GM19240 (cell line): ENCODE measurements around the gene IL1R1.

ENCODE experiments used
- DNase-seq: peaks from one replicate; pipeline ENCODE4 v3.0.0; 2011; ENCODE audit warnings: low spot score; ENCODE audit not compliant: insufficient read length

IL1R1 gene

DNA sequence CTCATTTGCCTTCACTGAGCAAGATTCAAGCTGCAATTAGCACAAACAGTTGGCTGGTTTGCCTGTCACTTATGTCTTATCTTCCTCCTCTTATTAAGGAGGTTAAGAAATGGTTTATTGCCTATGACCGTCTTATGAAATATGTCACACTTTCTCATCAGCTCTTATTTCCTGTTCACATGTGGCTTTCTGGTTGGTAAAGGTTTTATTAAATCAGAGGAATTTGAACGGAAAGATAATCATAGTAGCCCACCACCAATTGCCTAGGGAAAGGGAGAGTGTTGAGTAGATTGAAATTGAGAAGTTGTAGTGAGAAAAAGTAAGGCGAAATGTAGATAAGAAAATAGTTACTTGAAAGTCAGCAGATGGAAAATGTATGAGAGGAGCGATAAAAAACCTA is 4.2 kb upstream of the IL1R1 start:
- no peak for DNase-seq

DNA sequence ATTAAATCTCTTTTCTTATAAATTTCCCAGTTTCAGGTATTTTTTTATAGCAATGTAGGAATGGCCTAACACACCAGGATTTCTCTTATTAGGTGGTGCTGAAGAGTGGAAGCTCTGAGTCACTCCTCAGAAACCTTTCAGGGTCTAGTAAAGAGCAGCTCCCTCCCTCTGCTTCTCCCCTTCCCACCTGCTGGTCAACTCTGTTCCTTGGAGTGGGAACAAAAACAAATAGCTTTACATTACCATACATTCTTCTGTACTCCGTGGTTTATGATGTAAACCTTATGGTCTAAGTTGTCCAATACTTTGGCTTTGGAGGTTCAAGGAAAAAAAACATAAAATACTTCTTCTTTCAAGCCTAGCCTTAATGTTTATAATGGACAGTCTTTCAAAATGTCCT is 2.7 kb upstream of the IL1R1 start:
- DNase-seq = no peak

DNA sequence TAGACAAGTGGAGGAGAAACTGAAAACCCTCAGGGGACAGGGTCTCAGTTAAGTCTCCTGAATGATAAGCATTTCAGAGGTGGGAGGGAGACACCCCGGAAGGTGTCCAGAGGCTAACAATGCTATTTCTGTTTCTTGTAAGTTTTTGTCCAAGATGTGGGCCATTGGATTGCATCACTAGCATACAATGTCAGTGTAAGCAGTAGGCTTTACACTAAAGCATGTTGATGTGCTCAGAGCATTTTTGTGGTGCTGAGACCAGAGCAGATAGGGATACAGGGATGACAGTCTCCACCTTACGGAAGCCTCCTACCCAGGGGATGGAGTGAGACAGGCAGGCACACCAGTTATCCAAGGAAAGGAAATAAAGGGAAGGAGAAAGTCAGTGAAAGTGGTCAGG is 2.2 kb upstream of the IL1R1 start:
- no peak for DNase-seq

DNA sequence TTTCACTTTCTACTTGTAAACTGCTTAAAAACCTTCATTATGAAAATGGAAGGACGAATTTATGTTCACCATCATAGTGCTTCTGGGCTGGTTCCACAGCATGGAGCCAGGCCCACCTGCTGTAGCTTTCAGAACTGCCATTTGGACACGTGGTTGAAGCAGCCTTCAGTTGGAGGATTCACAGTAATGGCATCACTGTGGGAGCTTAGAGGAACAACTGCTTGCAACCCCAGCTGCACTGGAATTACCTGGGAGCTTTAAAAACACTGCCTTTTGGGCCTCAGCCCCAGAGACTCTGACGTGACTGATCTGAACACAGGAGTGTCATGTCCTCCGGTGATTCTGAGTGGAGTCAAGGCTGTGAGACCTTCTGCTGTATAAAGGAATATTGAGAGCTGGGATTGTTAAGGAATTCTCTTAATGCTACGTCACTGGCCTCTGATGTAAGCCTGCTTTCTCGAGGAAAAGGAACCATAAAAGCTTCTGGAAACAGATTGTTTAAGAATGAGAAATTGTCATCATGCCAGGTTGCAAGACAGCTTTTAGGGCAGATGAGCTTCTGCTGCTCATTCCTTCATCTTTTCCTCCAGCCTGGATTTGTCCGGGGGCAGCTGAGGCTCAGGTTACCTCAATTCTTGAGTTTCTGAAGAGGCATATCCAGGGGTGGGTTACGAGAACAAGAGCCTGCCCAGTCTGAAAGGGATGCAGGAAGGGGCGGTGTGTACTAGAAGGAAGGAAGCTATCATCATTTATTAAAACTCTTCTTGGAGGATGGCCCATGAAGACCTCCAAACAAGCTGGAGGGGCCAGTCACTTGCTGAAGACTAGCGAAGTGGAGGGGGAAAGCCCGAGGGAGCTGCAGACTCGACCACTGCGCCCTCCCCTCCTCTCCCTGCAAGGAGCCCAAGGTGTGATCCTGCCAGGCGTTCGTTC is 1.3 kb upstream of the IL1R1 start:
- DNase-seq = no peak

DNA sequence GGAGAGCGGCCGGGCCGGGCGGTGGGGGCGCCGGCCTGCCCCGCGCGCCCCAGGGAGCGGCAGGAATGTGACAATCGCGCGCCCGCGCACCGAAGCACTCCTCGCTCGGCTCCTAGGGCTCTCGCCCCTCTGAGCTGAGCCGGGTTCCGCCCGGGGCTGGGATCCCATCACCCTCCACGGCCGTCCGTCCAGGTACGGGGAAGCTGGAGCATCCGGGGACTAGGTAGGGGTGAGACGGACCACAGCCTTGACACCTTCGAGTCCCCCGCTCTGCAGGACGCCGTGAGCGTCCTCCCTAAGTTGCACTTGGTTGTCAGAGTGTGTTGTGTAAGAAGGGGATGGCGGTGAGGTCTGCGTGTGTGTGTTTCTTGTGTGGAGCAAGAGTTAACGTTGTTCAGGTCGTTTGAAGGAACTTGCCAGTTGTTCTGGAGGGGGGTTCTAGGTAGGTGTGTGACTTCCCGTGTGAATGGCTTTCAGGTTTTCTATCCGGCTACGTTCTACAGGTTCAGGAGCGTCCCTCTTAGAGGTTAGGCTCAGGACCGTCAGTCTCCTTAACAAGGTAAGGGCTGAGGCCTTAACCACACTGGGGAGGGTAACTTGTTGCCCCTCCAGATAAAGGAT is 393 bp downstream of the IL1R1 start:
- no peak for DNase-seq

DNA sequence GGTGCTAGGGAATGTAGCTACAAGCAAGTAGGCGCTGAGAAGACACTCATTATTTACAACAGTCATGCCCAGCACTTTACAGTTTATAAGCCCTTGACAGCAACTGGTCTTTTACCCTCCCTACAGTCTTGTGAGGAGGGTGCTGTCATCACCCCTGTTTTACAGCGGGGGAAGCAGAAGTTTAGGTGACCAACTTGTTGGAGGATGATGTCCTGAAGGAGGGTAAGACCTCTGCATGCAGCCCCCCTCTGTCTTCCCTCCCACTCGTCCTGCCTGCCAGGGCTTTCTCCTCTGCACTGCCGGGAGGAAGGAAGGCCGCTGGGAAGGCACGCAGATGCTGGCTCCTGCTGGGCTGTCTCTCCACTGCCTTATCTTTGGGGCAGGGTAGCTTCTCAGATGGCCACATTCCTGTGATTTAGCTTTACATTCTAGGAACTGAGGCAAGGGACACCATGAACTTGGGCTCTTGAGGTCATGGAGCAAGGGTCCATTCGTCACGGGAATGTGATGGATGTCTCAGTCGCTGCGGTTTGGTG is 972 bp downstream of the IL1R1 start:
- DNase-seq = no peak

DNA sequence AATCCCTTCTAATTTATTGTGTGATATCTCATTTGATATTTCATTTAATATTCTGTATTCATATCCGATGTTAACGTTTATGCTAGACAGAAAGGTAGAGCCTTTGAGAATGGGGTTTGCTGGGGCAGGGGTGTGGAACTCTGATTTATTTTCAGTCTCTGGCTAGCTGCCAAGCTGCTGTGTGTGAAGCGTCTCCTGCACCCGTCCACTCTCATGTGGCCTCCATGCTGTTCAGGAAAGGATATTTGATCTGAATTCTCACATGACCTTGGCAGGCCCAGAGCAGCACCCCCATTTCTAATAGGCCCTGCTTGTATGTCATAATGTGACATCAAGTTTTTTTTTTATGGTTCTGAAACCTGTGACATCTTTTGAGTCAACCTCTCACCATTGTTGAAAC is 1.6 kb downstream of the IL1R1 start:
- DNase-seq = no peak

DNA sequence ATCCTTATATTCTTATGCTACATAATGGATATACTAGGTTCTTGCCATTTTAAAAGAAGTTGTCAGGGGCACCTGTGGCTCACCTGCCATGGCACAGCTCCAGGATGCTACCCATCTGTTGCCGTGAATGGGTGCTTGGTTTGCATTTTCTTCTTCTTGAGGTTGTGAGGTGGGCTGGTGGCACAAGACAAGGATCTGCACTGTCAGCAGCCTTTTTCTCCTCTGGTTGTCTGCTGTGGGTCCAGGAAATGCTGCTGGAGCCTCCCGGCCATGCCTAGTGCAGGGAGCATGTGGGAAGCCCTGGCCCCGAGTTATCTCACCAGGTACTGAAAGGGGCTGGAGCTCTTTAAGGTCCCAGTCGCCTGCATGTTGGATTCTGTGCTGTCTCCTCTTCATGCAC is 2.6 kb downstream of the IL1R1 start:
- DNase-seq = no peak

DNA sequence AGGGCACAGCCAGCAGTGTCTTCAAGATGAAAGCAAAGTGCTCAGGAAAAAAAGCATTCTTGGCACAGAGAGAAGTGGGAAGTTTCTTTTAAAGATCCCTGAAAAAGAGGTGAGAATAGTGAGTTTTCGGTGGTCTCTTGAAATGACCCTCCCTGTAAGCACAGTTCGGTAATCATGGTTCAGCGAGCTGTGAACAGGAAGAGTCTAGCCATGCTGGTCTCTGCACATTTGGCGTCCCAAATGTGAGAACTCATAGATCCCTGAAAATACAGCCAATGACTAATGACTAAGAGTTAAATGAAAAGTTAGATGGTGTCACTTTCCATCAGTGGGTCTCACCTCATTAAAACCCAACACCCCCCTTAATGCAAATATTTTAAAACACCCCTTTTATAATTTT is 3.4 kb downstream of the IL1R1 start:
- DNase-seq = no peak

DNA sequence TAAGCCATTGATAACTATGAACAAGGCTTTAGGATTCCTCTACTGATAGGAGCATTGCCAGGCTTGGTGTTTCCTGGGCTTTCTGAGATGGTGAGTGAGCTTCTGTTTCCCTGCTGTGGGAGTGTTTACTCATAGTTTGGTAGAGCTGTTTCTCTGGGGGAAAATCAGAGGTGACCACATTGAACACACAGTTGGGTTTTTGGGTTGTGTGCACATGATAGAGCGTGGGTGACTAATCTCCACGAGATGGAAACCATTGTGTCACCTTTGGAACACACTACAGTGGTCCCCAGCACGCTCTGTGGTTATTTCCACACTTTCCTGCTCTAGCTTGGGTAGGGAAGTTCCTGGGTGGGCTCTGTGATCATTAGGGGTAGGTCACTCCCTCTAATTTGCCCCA is 5.4 kb downstream of the IL1R1 start:
- no peak for DNase-seq

DNA sequence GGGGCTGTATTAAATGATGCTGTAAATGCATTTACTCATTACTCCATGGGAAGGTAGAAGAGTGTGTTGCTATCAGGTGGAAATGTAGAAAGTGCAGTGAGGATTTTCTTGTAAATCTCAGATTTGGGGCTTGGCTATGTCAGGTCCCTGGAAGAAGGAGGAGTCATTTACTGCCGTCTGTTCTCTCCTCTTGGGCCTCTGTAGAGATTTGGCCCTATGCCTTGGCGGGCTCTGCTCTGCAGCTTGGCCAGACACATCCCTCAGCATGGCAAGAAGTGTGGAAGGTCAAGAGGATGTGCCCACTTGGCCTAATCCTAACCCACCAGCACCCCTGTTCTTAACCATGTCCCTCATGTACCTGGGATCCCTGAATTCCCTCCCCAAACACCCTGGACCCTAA is 6.7 kb downstream of the IL1R1 start:
- no peak for DNase-seq

DNA sequence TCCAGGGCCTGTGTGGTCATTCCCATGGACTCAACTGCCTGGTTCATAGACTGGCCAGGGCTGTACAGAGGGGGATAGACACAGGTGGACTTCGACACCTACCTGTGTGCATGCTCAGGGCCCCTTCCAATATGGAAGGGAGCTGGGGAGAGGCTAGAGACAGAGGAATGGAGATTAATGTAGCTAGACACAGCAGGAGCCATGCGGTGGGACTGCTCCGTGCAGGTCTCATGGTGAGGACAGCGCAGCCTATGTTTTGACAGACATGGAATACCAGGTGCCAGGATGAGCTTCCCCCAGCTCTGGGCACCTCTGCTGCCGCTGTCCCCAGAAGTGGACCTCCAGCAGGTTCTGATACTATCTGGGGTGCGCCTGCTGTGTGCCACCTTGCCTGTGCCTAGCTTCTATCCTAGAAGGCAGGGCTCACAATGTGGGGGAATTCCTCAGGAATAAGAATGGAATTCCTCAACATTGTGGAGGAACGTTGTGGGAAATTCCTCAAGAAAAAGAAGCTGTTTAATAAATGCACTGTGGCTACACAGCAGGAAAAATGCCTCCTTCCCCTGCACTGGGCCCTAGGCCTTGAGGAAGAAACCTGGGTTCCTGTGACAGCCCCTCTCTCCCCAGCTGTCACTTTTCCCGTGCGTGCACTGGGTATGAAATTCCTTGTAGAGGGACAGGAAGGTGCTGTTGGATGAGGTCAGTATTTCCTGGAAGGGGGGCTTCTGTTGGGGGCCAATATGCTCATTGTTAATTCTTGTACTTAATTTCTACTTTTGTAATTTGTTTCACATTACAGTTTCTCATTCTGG is 7.3 kb downstream of the IL1R1 start:
- no peak for DNase-seq

DNA sequence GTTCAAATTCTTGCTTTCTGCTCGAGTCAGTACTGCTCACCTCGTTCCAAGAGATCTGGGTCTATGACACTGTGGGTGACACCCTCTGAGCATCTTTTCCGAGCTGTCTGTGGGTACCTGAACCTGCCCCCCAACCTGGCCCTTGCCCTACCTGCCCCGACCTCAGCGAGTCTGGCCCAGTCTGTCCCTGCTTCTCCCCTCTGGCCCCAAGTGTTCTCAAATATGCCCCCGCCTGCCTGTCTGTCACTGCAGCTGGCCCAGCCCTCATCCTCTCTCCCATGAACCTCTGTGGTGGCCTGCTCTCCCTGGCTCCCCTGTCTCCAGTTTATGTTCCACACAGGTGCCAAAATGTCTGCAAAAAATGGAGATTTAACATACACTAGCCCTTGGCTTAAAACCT is 11.8 kb downstream of the IL1R1 start:
- DNase-seq = no peak

DNA sequence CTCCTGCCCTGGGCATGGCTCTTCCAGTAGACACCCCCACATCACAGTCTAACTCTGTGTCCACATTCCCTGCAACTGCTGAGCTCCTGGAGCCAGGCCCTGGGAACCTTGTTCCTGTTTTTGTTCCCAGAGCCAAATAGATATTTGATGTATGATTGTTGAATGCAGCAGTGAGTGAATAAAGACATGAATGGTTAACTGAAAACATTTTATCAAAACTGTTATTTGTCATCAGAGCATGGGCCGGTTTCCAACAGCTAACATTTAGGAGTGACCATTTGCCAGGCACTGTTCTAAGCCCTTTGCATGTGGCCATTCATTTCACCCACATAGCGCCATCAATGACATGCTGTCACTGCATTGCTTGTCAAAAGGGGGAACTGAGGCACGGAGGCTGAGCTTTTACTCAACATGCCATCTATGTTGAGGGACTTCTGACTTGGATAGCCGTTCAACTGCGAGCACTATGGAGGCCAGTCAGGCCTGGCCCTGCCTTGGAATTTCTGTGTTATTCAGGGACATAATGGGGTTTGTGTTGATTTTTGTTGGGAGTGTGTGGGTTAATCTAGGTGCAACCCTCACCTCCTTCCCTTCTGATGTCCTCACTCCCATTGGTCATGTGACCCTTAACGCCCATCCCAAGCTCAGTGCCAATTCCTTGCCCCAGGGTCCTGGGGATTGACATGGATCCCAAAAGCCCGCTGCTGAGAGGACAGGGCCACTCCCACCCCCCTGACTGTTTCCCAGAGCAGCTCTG is 12.6 kb downstream of the IL1R1 start:
- DNase-seq = no peak

DNA sequence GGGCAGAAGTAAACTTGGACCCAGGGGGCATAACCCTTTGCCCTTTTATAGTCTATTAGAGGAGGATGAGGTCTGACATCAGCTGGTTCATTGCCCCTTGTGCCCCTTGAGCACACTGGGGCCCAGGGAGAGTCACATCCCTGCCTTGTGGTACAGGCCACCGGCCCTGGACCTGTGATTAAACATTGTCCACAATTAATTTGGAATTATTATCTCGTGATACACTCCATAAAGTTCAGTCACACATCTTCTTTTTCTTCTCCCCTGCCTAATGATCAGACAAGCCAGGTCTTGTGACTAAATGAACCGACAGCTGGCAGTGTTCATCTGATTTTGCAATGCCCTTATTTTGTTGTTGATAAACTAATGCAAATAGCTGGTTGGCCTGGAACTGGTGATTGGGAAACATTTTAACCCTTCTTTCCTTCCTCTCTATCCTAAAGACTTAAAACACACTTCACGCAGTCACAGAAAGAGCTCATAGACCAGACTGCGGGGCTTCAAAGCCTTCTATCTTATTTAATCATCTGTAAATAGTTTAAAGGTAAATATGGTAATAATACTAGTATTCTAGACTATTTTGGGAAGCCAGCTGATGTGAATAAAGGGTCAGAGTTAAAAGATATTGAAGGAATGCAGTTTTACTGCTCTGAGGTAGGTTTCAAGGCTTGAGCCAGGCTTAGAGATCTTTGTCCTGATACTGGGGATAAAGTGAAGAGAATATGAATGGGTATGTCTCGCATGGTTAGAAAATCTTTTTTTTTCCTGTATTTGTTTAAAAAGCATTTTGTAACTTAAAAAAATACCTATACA is 13.4 kb downstream of the IL1R1 start:
- DNase-seq = no peak

DNA sequence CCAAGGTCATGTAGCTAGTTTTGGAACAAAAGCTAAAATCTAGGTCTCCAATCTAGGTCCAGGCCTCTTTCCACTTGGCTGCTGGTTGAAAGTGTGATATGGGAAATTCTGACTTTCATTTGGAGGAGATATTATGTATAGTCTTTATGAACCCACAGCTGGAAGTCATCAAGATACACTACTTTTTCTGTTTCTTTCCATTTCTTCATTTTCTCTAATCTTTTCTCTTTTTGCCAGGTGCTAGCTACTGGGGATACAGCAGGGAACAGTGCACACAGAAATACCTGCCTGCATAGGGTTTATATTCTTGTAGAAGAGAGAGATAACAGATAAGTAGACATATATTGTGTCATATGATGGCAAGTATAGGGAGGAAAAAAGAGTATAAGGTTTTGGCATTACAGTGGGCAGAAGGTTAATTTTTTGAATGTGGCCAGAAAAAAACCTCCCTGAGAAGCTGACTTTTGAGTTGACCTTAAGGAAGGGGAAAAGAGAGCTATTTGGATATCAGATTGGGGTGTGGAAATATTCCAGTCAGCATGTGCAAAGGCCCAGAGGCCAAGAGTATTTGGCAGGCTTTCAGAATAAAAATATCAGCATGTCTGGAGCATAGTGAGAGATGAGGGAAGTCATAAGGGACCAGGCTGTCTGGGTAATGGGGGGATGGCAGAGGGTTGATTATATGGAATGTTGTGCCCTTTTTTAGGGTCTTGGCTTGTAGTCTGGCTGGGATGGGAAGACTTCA is 15.6 kb downstream of the IL1R1 start:
- no peak for DNase-seq

DNA sequence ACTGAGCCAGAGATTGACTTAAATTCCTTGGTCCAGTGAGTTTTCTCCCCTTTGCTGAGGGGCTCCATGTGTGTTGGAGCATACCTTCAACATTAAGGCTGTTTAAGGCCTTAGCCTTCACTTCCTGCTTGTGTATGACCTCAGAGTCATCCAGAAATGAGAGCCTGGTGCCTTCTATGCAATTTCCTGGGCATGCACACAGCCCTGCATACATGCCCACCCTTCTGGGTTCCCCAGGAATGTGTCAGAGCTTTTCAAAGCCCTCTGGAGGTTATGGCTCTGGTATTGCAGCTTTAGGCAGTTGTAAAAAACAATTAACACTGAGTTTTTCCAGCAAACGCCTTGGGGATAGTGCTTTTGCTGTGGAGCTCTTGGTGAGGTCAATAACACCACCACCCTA is 16.7 kb downstream of the IL1R1 start:
- DNase-seq = no peak

DNA sequence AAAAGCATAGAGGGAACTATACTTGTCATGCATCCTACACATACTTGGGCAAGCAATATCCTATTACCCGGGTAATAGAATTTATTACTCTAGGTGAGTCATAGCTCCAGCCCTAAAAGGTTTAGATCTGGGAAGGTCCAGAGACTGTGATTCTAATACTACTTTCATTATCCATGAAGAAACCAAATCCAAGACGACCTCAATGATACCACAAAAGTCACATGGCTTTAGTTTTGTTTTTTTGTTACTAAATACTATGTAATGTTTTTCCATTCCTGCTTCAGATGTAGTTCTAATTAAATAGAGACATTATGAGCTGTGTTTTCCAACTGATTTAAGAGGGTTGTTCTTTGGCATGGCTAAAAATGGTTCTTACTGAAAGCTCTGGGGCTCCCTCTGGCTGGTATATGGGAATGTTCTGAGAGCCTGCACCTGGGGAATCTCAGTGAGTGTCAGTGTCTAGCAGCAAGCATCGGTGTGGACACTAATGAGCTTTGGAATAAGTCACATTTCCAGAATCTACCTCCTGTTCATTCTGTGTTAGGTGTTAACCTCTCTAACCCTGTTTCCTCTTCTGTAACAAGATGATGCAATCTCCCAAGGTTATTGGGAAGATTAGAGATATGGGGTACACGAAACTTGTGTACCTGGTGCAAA is 23.8 kb downstream of the IL1R1 start:
- DNase-seq = no peak
